ENCODE data around the gene ZNF878.
"Not testable (repeated sequence)": the region's sequence is repeated elsewhere in the genome, so short reads cannot be mapped to it uniquely, and the experiment has no call there.

ZNF878 gene

GRCh38 chr19:12052497-12053169, at the start of gene ZNF878:
Gene ZNF878 (minus strand): TSS chr19:12052961. CDS start chr19:12052801, 160 bp downstream.
- Histone ChIP-seq H3K4me3 (ENCODE audit: low read length in 2 of 2) (peak within 1 kb of the TSS; percentile 76 to 85), H3K27me3 (ENCODE audit: control insufficient read depth in 2 of 2, insufficient read depth in 2 of 2, low read length in 2 of 2) (no peaks in the 10 kb centered on the region), H3K9me3 (ENCODE audit: control insufficient read depth in 2 of 2, low read length in 2 of 2) (no peaks in the 10 kb centered on the region), H3K4me1 (ENCODE audit: control insufficient read depth in 2 of 2, insufficient read depth in 2 of 2, low read length in 2 of 2) (peaks cover 4 to 6% of the 10 kb centered on the region in 2 donors), H3K9ac (ENCODE audit: low read depth in 1 of 2, low read length in 2 of 2) (peak within 1 kb of the TSS; percentile 65 to 72), H3K36me3 (ENCODE audit: control insufficient read depth in 2 of 2, insufficient read depth in 2 of 2, low read length in 2 of 2) (no peaks in the 10 kb centered on the region), H3K27ac (ENCODE audit: low read depth in 2 of 2, low read length in 2 of 2) (peak within 1 kb of the TSS; percentile 19 to 67)

- no peaks in the 10 kb centered on the region for H3K9me3 ChIP-seq (ENCODE audit: control insufficient read depth in 2 of 2, low read length in 2 of 2)
- H3K4me1 ChIP-seq (ENCODE audit: control insufficient read depth in 2 of 2, insufficient read depth in 2 of 2, low read length in 2 of 2), result no peaks in the 10 kb centered on the region
- no peak overlapping the region for H3K4me3 ChIP-seq (ENCODE audit: low read length in 2 of 2)
- H3K27ac ChIP-seq (ENCODE audit: low read depth in 2 of 2, low read length in 2 of 2), result no peak overlapping the region
- no peaks in the 10 kb centered on the region for H3K27me3 ChIP-seq (ENCODE audit: control insufficient read depth in 2 of 2, insufficient read depth in 2 of 2, low read length in 2 of 2)
- no peak overlapping the region for H3K9ac ChIP-seq (ENCODE audit: low read depth in 1 of 2, low read length in 2 of 2)
- H3K36me3 ChIP-seq (ENCODE audit: control insufficient read depth in 2 of 2, insufficient read depth in 2 of 2, low read length in 2 of 2), result no peaks in the 10 kb centered on the region
Observed at GRCh38 chr19:12098040-12098439, 45.3 kb upstream of the ZNF878 start.

GRCh38 chr19:12095111-12095790, 42.5 kb upstream of the ZNF878 start:
- H3K36me3 ChIP-seq (ENCODE audit: control insufficient read depth in 2 of 2, insufficient read depth in 2 of 2, low read length in 2 of 2), result no peaks in the 10 kb centered on the region
- H3K27ac ChIP-seq (ENCODE audit: low read depth in 2 of 2, low read length in 2 of 2), result no peak overlapping the region
- H3K9ac ChIP-seq (ENCODE audit: low read depth in 1 of 2, low read length in 2 of 2), result no peak overlapping the region
- H3K4me1 ChIP-seq (ENCODE audit: control insufficient read depth in 2 of 2, insufficient read depth in 2 of 2, low read length in 2 of 2), result no peaks in the 10 kb centered on the region
- H3K9me3 ChIP-seq (ENCODE audit: control insufficient read depth in 2 of 2, low read length in 2 of 2), result no peaks in the 10 kb centered on the region
- H3K4me3 ChIP-seq (ENCODE audit: low read length in 2 of 2), result no peak overlapping the region
- no peaks in the 10 kb centered on the region for H3K27me3 ChIP-seq (ENCODE audit: control insufficient read depth in 2 of 2, insufficient read depth in 2 of 2, low read length in 2 of 2)

- H3K4me3 ChIP-seq (ENCODE audit: low read length in 2 of 2), result no peak overlapping the region
- H3K36me3 ChIP-seq (ENCODE audit: control insufficient read depth in 2 of 2, insufficient read depth in 2 of 2, low read length in 2 of 2), result no peaks in the 10 kb centered on the region
- no peaks in the 10 kb centered on the region for H3K4me1 ChIP-seq (ENCODE audit: control insufficient read depth in 2 of 2, insufficient read depth in 2 of 2, low read length in 2 of 2)
- no peak overlapping the region for H3K9ac ChIP-seq (ENCODE audit: low read depth in 1 of 2, low read length in 2 of 2)
- H3K27ac ChIP-seq (ENCODE audit: low read depth in 2 of 2, low read length in 2 of 2), result no peak overlapping the region
- no peaks in the 10 kb centered on the region for H3K27me3 ChIP-seq (ENCODE audit: control insufficient read depth in 2 of 2, insufficient read depth in 2 of 2, low read length in 2 of 2)
- no peaks in the 10 kb centered on the region for H3K9me3 ChIP-seq (ENCODE audit: control insufficient read depth in 2 of 2, low read length in 2 of 2)
Observed at GRCh38 chr19:12093777-12094176, 41.0 kb upstream of the ZNF878 start.

GRCh38 chr19:12092956-12093355, 40.2 kb upstream of the ZNF878 start:
- Histone ChIP-seq H3K36me3 (ENCODE audit: control insufficient read depth in 2 of 2, insufficient read depth in 2 of 2, low read length in 2 of 2) (no peaks in the 10 kb centered on the region), H3K27me3 (ENCODE audit: control insufficient read depth in 2 of 2, insufficient read depth in 2 of 2, low read length in 2 of 2) (no peaks in the 10 kb centered on the region), H3K9me3 (ENCODE audit: control insufficient read depth in 2 of 2, low read length in 2 of 2) (no peaks in the 10 kb centered on the region), H3K4me3 (ENCODE audit: low read length in 2 of 2) (peak overlapping the region; percentile 83 to 87), H3K27ac (ENCODE audit: low read depth in 2 of 2, low read length in 2 of 2) (no peak overlapping the region), H3K9ac (ENCODE audit: low read depth in 1 of 2, low read length in 2 of 2) (peak overlapping the region in 1 of 2 donors; percentile 70), H3K4me1 (ENCODE audit: control insufficient read depth in 2 of 2, insufficient read depth in 2 of 2, low read length in 2 of 2) (no peaks in the 10 kb centered on the region)

- peak overlapping the region; percentile 83 to 87 for H3K4me3 ChIP-seq (ENCODE audit: low read length in 2 of 2)
- no peaks in the 10 kb centered on the region for H3K4me1 ChIP-seq (ENCODE audit: control insufficient read depth in 2 of 2, insufficient read depth in 2 of 2, low read length in 2 of 2)
- H3K9ac ChIP-seq (ENCODE audit: low read depth in 1 of 2, low read length in 2 of 2), result peak overlapping the region; percentile 52 to 70
- peak overlapping the region; percentile 48 to 74 for H3K27ac ChIP-seq (ENCODE audit: low read depth in 2 of 2, low read length in 2 of 2)
- H3K9me3 ChIP-seq (ENCODE audit: control insufficient read depth in 2 of 2, low read length in 2 of 2), result no peaks in the 10 kb centered on the region
- no peaks in the 10 kb centered on the region for H3K27me3 ChIP-seq (ENCODE audit: control insufficient read depth in 2 of 2, insufficient read depth in 2 of 2, low read length in 2 of 2)
- no peaks in the 10 kb centered on the region for H3K36me3 ChIP-seq (ENCODE audit: control insufficient read depth in 2 of 2, insufficient read depth in 2 of 2, low read length in 2 of 2)
Observed at GRCh38 chr19:12092065-12092867, 39.5 kb upstream of the ZNF878 start.

- no peaks in the 10 kb centered on the region for H3K36me3 ChIP-seq (ENCODE audit: control insufficient read depth in 2 of 2, insufficient read depth in 2 of 2, low read length in 2 of 2)
- H3K27ac ChIP-seq (ENCODE audit: low read depth in 2 of 2, low read length in 2 of 2), result no peak overlapping the region
- H3K27me3 ChIP-seq (ENCODE audit: control insufficient read depth in 2 of 2, insufficient read depth in 2 of 2, low read length in 2 of 2), result no peaks in the 10 kb centered on the region
- H3K9ac ChIP-seq (ENCODE audit: low read depth in 1 of 2, low read length in 2 of 2), result no peak overlapping the region
- no peak overlapping the region for H3K4me3 ChIP-seq (ENCODE audit: low read length in 2 of 2)
- H3K4me1 ChIP-seq (ENCODE audit: control insufficient read depth in 2 of 2, insufficient read depth in 2 of 2, low read length in 2 of 2), result no peaks in the 10 kb centered on the region
- peaks cover 0 to 6% of the 10 kb centered on the region in 2 donors for H3K9me3 ChIP-seq (ENCODE audit: control insufficient read depth in 2 of 2, low read length in 2 of 2)
Observed at GRCh38 chr19:12090807-12091206, 38.0 kb upstream of the ZNF878 start.

- Histone ChIP-seq H3K4me3 (ENCODE audit: low read length in 2 of 2) (no peak overlapping the region), H3K27ac (ENCODE audit: low read depth in 2 of 2, low read length in 2 of 2) (no peak overlapping the region), H3K27me3 (ENCODE audit: control insufficient read depth in 2 of 2, insufficient read depth in 2 of 2, low read length in 2 of 2) (no peaks in the 10 kb centered on the region), H3K9ac (ENCODE audit: low read depth in 1 of 2, low read length in 2 of 2) (no peak overlapping the region), H3K4me1 (ENCODE audit: control insufficient read depth in 2 of 2, insufficient read depth in 2 of 2, low read length in 2 of 2) (no peaks in the 10 kb centered on the region), H3K9me3 (ENCODE audit: control insufficient read depth in 2 of 2, low read length in 2 of 2) (peaks cover 10 to 19% of the 10 kb centered on the region in 2 donors), H3K36me3 (ENCODE audit: control insufficient read depth in 2 of 2, insufficient read depth in 2 of 2, low read length in 2 of 2) (no peaks in the 10 kb centered on the region)
Observed at GRCh38 chr19:12085074-12085818, 32.5 kb upstream of the ZNF878 start.

GRCh38 chr19:12083336-12083735, 30.6 kb upstream of the ZNF878 start:
- peaks cover 19 to 25% of the 10 kb centered on the region in 2 donors for H3K9me3 ChIP-seq (ENCODE audit: control insufficient read depth in 2 of 2, low read length in 2 of 2)
- H3K36me3 ChIP-seq (ENCODE audit: control insufficient read depth in 2 of 2, insufficient read depth in 2 of 2, low read length in 2 of 2); H3K9ac ChIP-seq (ENCODE audit: low read depth in 1 of 2, low read length in 2 of 2); H3K27me3 ChIP-seq (ENCODE audit: control insufficient read depth in 2 of 2, insufficient read depth in 2 of 2, low read length in 2 of 2); H3K4me1 ChIP-seq (ENCODE audit: control insufficient read depth in 2 of 2, insufficient read depth in 2 of 2, low read length in 2 of 2); H3K27ac ChIP-seq (ENCODE audit: low read depth in 2 of 2, low read length in 2 of 2); H3K4me3 ChIP-seq (ENCODE audit: low read length in 2 of 2): not testable (repeated sequence)
